Measurements from ENCODE around the gene GTF2H2C.
A peak's percentile ranks its signal among the peaks of the same experiment; 100 is the strongest.
"Not testable (repeated sequence)": the region's sequence is repeated elsewhere in the genome, so short reads cannot be mapped to it uniquely, and the experiment has no call there.

GTF2H2C gene

GRCh38 chr5:69559908-69560330 is at the start of gene GTF2H2C:
Gene GTF2H2C (plus strand): TSS chr5:69560191. CDS start chr5:69565133, 4,942 bp downstream.
- Histone ChIP-seq H3K27ac (peak within 1 kb of the TSS; percentile 46; the same call in 1 of the 2 replicates), H3K4me3 (ENCODE audit: low read depth, low read length) (peak within 1 kb of the TSS; percentile 34)
- peak; percentile 58 for DNase-seq
- H3K36me3 ChIP-seq; H3K9me3 ChIP-seq (ENCODE audit: severe bottlenecking); H3K27me3 ChIP-seq (ENCODE audit: insufficient read depth, low read depth, severe bottlenecking): not testable (repeated sequence)

- DNase-seq = no peak
- no peak for TF ChIP-seq CTCF (IDR thresholded peaks at IDR 0.05; ENCODE audit: low read depth, low read length)
- H3K27ac ChIP-seq = no peak overlapping the region
- H3K4me3 ChIP-seq (ENCODE audit: low read depth, low read length) = no peak overlapping the region
- H3K9me3 ChIP-seq (ENCODE audit: severe bottlenecking) = no peaks in the 10 kb centered on the region
- H3K27me3 ChIP-seq (ENCODE audit: insufficient read depth, low read depth, severe bottlenecking) = no peaks in the 10 kb centered on the region
- H3K36me3 ChIP-seq = no peaks in the 10 kb centered on the region; the same call in 1 of the 2 replicates
These were observed 49.3 kb upstream of the GTF2H2C start for GRCh38 chr5:69510694-69511093.

GRCh38 chr5:69512740-69513260 is 47.2 kb upstream of the GTF2H2C start:
- Histone ChIP-seq H3K27me3 (ENCODE audit: insufficient read depth, low read depth, severe bottlenecking) (no peaks in the 10 kb centered on the region), H3K36me3 (no peaks in the 10 kb centered on the region; the same call in 1 of the 2 replicates), H3K4me3 (ENCODE audit: low read depth, low read length) (no peak overlapping the region), H3K9me3 (ENCODE audit: severe bottlenecking) (no peaks in the 10 kb centered on the region), H3K27ac (no peak overlapping the region)
- no peak for TF ChIP-seq CTCF (IDR thresholded peaks at IDR 0.05; ENCODE audit: low read depth, low read length)
- no peak for DNase-seq

GRCh38 chr5:69515570-69515969 is 44.4 kb upstream of the GTF2H2C start:
- H3K27ac ChIP-seq; H3K27me3 ChIP-seq (ENCODE audit: insufficient read depth, low read depth, severe bottlenecking); H3K4me3 ChIP-seq (ENCODE audit: low read depth, low read length); H3K9me3 ChIP-seq (ENCODE audit: severe bottlenecking); H3K36me3 ChIP-seq; DNase-seq: not testable (repeated sequence)

- no peak overlapping the region for H3K4me3 ChIP-seq (ENCODE audit: low read depth, low read length)
- H3K27me3 ChIP-seq (ENCODE audit: insufficient read depth, low read depth, severe bottlenecking) = no peaks in the 10 kb centered on the region
- no peaks in the 10 kb centered on the region for H3K36me3 ChIP-seq
- no peak for TF ChIP-seq CTCF (IDR thresholded peaks at IDR 0.05; ENCODE audit: low read depth, low read length)
- DNase-seq = no peak
- no peaks in the 10 kb centered on the region for H3K9me3 ChIP-seq (ENCODE audit: severe bottlenecking)
- H3K27ac ChIP-seq = no peak overlapping the region
These were observed 43.2 kb upstream of the GTF2H2C start for GRCh38 chr5:69516769-69517168.

- no peak for TF ChIP-seq CTCF (IDR thresholded peaks at IDR 0.05; ENCODE audit: low read depth, low read length)
- H3K27me3 ChIP-seq (ENCODE audit: insufficient read depth, low read depth, severe bottlenecking) = no peaks in the 10 kb centered on the region
- no peak overlapping the region for H3K4me3 ChIP-seq (ENCODE audit: low read depth, low read length)
- H3K9me3 ChIP-seq (ENCODE audit: severe bottlenecking) = no peaks in the 10 kb centered on the region
- no peak for DNase-seq
- no peak overlapping the region for H3K27ac ChIP-seq
- H3K36me3 ChIP-seq = no peaks in the 10 kb centered on the region
These were observed 42.2 kb upstream of the GTF2H2C start for GRCh38 chr5:69517763-69518212.

GRCh38 chr5:69519285-69519684 is 40.7 kb upstream of the GTF2H2C start:
- Histone ChIP-seq H3K27ac (no peak overlapping the region), H3K4me3 (ENCODE audit: low read depth, low read length) (no peak overlapping the region), H3K36me3 (no peaks in the 10 kb centered on the region), H3K27me3 (ENCODE audit: insufficient read depth, low read depth, severe bottlenecking) (no peaks in the 10 kb centered on the region), H3K9me3 (ENCODE audit: severe bottlenecking) (no peaks in the 10 kb centered on the region)
- no peak for TF ChIP-seq CTCF (IDR thresholded peaks at IDR 0.05; ENCODE audit: low read depth, low read length)
- DNase-seq = no peak

Data from WERI-Rb-1 (cell line).